ENCODE results near the gene SLC39A11.

SLC39A11 gene

GRCh38 chr17:72833128-72833765, 259.2 kb downstream of the SLC39A11 start:
- H3K4me1 ChIP-seq (ENCODE audit: control insufficient read depth, insufficient read depth, low read depth, low read length) = peaks cover 4% of the 10 kb centered on the region
- no peak overlapping the region for H3K18ac ChIP-seq (ENCODE audit: low read depth in 1 of 2, low read length in 2 of 2)
- H2BK5ac ChIP-seq (ENCODE audit: low read depth, low read length, poor library complexity, severe bottlenecking) = no peak overlapping the region
- no peak overlapping the region for H3K23ac ChIP-seq (ENCODE audit: low read length in 2 of 2)
- H3K9ac ChIP-seq (ENCODE audit: low read length) = no peak overlapping the region
- H3K79me1 ChIP-seq (replicated peaks; ENCODE audit: low read length, poor library complexity, severe bottlenecking) = no peaks in the 10 kb centered on the region
- no peak overlapping the region for H2BK12ac ChIP-seq (ENCODE audit: low read length in 2 of 2)
- no peak overlapping the region for H2BK15ac ChIP-seq (ENCODE audit: low read depth, poor library complexity, severe bottlenecking)
- H2AFZ ChIP-seq (ENCODE audit: low read depth, low read length) = no peak overlapping the region
- DNase-seq = no peak
- no peak overlapping the region for H3K14ac ChIP-seq (ENCODE audit: low read length in 2 of 2)
- WGBS = 98% methylated on average over 3 of the region's 4 CpGs
- H3K36me3 ChIP-seq (ENCODE audit: control insufficient read depth in 1 of 2, insufficient read depth in 2 of 2, low read depth in 1 of 2, low read length in 2 of 2) = no peaks in the 10 kb centered on the region
- H3K9me3 ChIP-seq (ENCODE audit: control insufficient read depth, low read length) = no peaks in the 10 kb centered on the region
- no peak overlapping the region for H2AK5ac ChIP-seq (ENCODE audit: low read length, severe bottlenecking)
- no peak overlapping the region for H2BK120ac ChIP-seq (ENCODE audit: low read depth, low read length)
- no peak overlapping the region for H4K91ac ChIP-seq (ENCODE audit: low read length)
- H3K27ac ChIP-seq (ENCODE audit: low read length, poor library complexity, severe bottlenecking) = no peak overlapping the region
- no peak overlapping the region for H3K4me2 ChIP-seq (ENCODE audit: low read length, poor library complexity, severe bottlenecking)
- H3K4me3 ChIP-seq (ENCODE audit: insufficient read depth in 1 of 2, low read depth in 1 of 2, low read length in 2 of 2) = no peak overlapping the region
- H4K8ac ChIP-seq (ENCODE audit: low read length) = no peak overlapping the region
- H3K4ac ChIP-seq (ENCODE audit: low read depth in 1 of 2, low read length in 2 of 2) = no peak overlapping the region
- no peaks in the 10 kb centered on the region for H3K27me3 ChIP-seq (ENCODE audit: control insufficient read depth in 1 of 2, insufficient read depth in 1 of 2, low read length in 2 of 2)

GRCh38 chr17:72832306-72832705, 260.2 kb downstream of the SLC39A11 start:
- no peaks in the 10 kb centered on the region for H3K9me3 ChIP-seq (ENCODE audit: control insufficient read depth, low read length)
- H3K27me3 ChIP-seq (ENCODE audit: control insufficient read depth in 1 of 2, insufficient read depth in 1 of 2, low read length in 2 of 2) = no peaks in the 10 kb centered on the region
- H4K91ac ChIP-seq (ENCODE audit: low read length) = no peak overlapping the region
- no peak overlapping the region for H3K14ac ChIP-seq (ENCODE audit: low read length in 2 of 2)
- 91% methylated on average over 6 of the region's 6 CpGs for WGBS
- H2BK120ac ChIP-seq (ENCODE audit: low read depth, low read length) = no peak overlapping the region
- H3K79me1 ChIP-seq (replicated peaks; ENCODE audit: low read length, poor library complexity, severe bottlenecking) = no peaks in the 10 kb centered on the region
- no peaks in the 10 kb centered on the region for H3K36me3 ChIP-seq (ENCODE audit: control insufficient read depth in 1 of 2, insufficient read depth in 2 of 2, low read depth in 1 of 2, low read length in 2 of 2)
- H3K4me1 ChIP-seq (ENCODE audit: control insufficient read depth, insufficient read depth, low read depth, low read length) = peaks cover 4% of the 10 kb centered on the region
- no peak overlapping the region for H3K4ac ChIP-seq (ENCODE audit: low read depth in 1 of 2, low read length in 2 of 2)
- H3K9ac ChIP-seq (ENCODE audit: low read length) = no peak overlapping the region
- no peak overlapping the region for H2AFZ ChIP-seq (ENCODE audit: low read depth, low read length)
- H4K8ac ChIP-seq (ENCODE audit: low read length) = no peak overlapping the region
- H2AK5ac ChIP-seq (ENCODE audit: low read length, severe bottlenecking) = no peak overlapping the region
- no peak overlapping the region for H2BK15ac ChIP-seq (ENCODE audit: low read depth, poor library complexity, severe bottlenecking)
- H3K4me2 ChIP-seq (ENCODE audit: low read length, poor library complexity, severe bottlenecking) = no peak overlapping the region
- H2BK5ac ChIP-seq (ENCODE audit: low read depth, low read length, poor library complexity, severe bottlenecking) = no peak overlapping the region
- no peak for DNase-seq
- H3K18ac ChIP-seq (ENCODE audit: low read depth in 1 of 2, low read length in 2 of 2) = no peak overlapping the region
- H2BK12ac ChIP-seq (ENCODE audit: low read length in 2 of 2) = no peak overlapping the region
- no peak overlapping the region for H3K23ac ChIP-seq (ENCODE audit: low read length in 2 of 2)
- no peak overlapping the region for H3K27ac ChIP-seq (ENCODE audit: low read length, poor library complexity, severe bottlenecking)
- no peak overlapping the region for H3K4me3 ChIP-seq (ENCODE audit: insufficient read depth in 1 of 2, low read depth in 1 of 2, low read length in 2 of 2)

GRCh38 chr17:72829883-72830282, 262.6 kb downstream of the SLC39A11 start:
- Histone ChIP-seq H3K4ac (ENCODE audit: low read depth in 1 of 2, low read length in 2 of 2) (no peak overlapping the region), H3K4me2 (ENCODE audit: low read length, poor library complexity, severe bottlenecking) (no peak overlapping the region), H3K27ac (ENCODE audit: low read length, poor library complexity, severe bottlenecking) (no peak overlapping the region), H3K36me3 (ENCODE audit: control insufficient read depth in 1 of 2, insufficient read depth in 2 of 2, low read depth in 1 of 2, low read length in 2 of 2) (peaks cover 0 to 3% of the 10 kb centered on the region in 2 experiments), H4K8ac (ENCODE audit: low read length) (no peak overlapping the region), H2BK120ac (ENCODE audit: low read depth, low read length) (no peak overlapping the region), H4K91ac (ENCODE audit: low read length) (no peak overlapping the region), H3K23ac (ENCODE audit: low read length in 2 of 2) (no peak overlapping the region), H3K4me3 (ENCODE audit: insufficient read depth in 1 of 2, low read depth in 1 of 2, low read length in 2 of 2) (no peak overlapping the region), H3K9ac (ENCODE audit: low read length) (no peak overlapping the region), H2BK5ac (ENCODE audit: low read depth, low read length, poor library complexity, severe bottlenecking) (no peak overlapping the region), H3K4me1 (ENCODE audit: control insufficient read depth, insufficient read depth, low read depth, low read length) (no peaks in the 10 kb centered on the region), H3K79me1 (replicated peaks; ENCODE audit: low read length, poor library complexity, severe bottlenecking) (no peaks in the 10 kb centered on the region), H2AFZ (ENCODE audit: low read depth, low read length) (no peak overlapping the region), H3K14ac (ENCODE audit: low read length in 2 of 2) (no peak overlapping the region), H2BK12ac (ENCODE audit: low read length in 2 of 2) (no peak overlapping the region), H3K18ac (ENCODE audit: low read depth in 1 of 2, low read length in 2 of 2) (no peak overlapping the region), H3K27me3 (ENCODE audit: control insufficient read depth in 1 of 2, insufficient read depth in 1 of 2, low read length in 2 of 2) (no peaks in the 10 kb centered on the region), H2AK5ac (ENCODE audit: low read length, severe bottlenecking) (no peak overlapping the region), H2BK15ac (ENCODE audit: low read depth, poor library complexity, severe bottlenecking) (no peak overlapping the region), H3K9me3 (ENCODE audit: control insufficient read depth, low read length) (peaks cover 12% of the 10 kb centered on the region)
- DNase-seq = no peak
- 99% methylated on average over 3 of the region's 4 CpGs for WGBS

GRCh38 chr17:72826602-72827001, 265.9 kb downstream of the SLC39A11 start:
- Histone ChIP-seq H3K36me3 (ENCODE audit: control insufficient read depth in 1 of 2, insufficient read depth in 2 of 2, low read depth in 1 of 2, low read length in 2 of 2) (peaks cover 0 to 6% of the 10 kb centered on the region in 2 experiments), H3K4me3 (ENCODE audit: insufficient read depth in 1 of 2, low read depth in 1 of 2, low read length in 2 of 2) (no peak overlapping the region), H3K4me1 (ENCODE audit: control insufficient read depth, insufficient read depth, low read depth, low read length) (no peaks in the 10 kb centered on the region), H2BK12ac (ENCODE audit: low read length in 2 of 2) (no peak overlapping the region), H2BK15ac (ENCODE audit: low read depth, poor library complexity, severe bottlenecking) (no peak overlapping the region), H3K27me3 (ENCODE audit: control insufficient read depth in 1 of 2, insufficient read depth in 1 of 2, low read length in 2 of 2) (no peaks in the 10 kb centered on the region), H3K4ac (ENCODE audit: low read depth in 1 of 2, low read length in 2 of 2) (no peak overlapping the region), H2AK5ac (ENCODE audit: low read length, severe bottlenecking) (no peak overlapping the region), H4K8ac (ENCODE audit: low read length) (no peak overlapping the region), H3K9me3 (ENCODE audit: control insufficient read depth, low read length) (peaks cover 17% of the 10 kb centered on the region), H3K27ac (ENCODE audit: low read length, poor library complexity, severe bottlenecking) (no peak overlapping the region), H3K23ac (ENCODE audit: low read length in 2 of 2) (no peak overlapping the region), H3K9ac (ENCODE audit: low read length) (no peak overlapping the region), H2AFZ (ENCODE audit: low read depth, low read length) (no peak overlapping the region), H4K91ac (ENCODE audit: low read length) (no peak overlapping the region), H2BK5ac (ENCODE audit: low read depth, low read length, poor library complexity, severe bottlenecking) (no peak overlapping the region), H3K14ac (ENCODE audit: low read length in 2 of 2) (no peak overlapping the region), H2BK120ac (ENCODE audit: low read depth, low read length) (no peak overlapping the region), H3K4me2 (ENCODE audit: low read length, poor library complexity, severe bottlenecking) (no peak overlapping the region), H3K79me1 (replicated peaks; ENCODE audit: low read length, poor library complexity, severe bottlenecking) (no peaks in the 10 kb centered on the region), H3K18ac (ENCODE audit: low read depth in 1 of 2, low read length in 2 of 2) (no peak overlapping the region)
- 67% methylated on average over 2 of the region's 4 CpGs for WGBS
- DNase-seq = peak; percentile 11

Data from mesenchymal stem cell (in vitro differentiated cells and primary cell).